Hepatocyte (in vitro differentiated cells): ENCODE data around the gene CCDC40. TPM values are rescaled to one million over a fixed set of nuclear protein-coding genes. Genes with fewer than 3 reads are reported as not detected.

Experiments used
- DNase-seq: peaks from one replicate; pipeline ENCODE4 v3.0.0-alpha.2; 2016; ENCODE audit warnings: low spot score
- H2AFZ ChIP-seq: fragments of 200-600 bp; sonication (generic); 2 replicates; pipeline ENCODE4 v1.6.0; 2016; ENCODE audit warnings: antibody characterized with exemption, mild to moderate bottlenecking
- H3K27ac ChIP-seq: fragments of 200-600 bp; sonication (generic); 2 replicates; pipeline ENCODE4 v1.5.1; 2016; ENCODE audit warnings: mild to moderate bottlenecking
- H3K27me3 ChIP-seq: fragments of 200-600 bp; sonication (generic); 2 replicates; pipeline ENCODE4 v1.6.1; 2016
- H3K36me3 ChIP-seq: fragments of 200-600 bp; sonication (generic); replicated peaks from 2 replicates; pipeline ENCODE4 v1.5.1; 2016; ENCODE audit warnings: low read depth; ENCODE audit not compliant: insufficient read depth
- H3K4me1 ChIP-seq: fragments of 200-600 bp; sonication (generic); 2 replicates; pipeline ENCODE4 v1.5.1; 2016; ENCODE audit warnings: mild to moderate bottlenecking, moderate library complexity; ENCODE audit not compliant: insufficient read depth
- H3K4me2 ChIP-seq: fragments of 200-600 bp; sonication (generic); 2 replicates; pipeline ENCODE4 v1.6.0; 2016
- H3K4me3 ChIP-seq: fragments of 200-600 bp; sonication (generic); 2 replicates; pipeline ENCODE4 v1.5.1; 2016; ENCODE audit warnings: mild to moderate bottlenecking
- H3K79me2 ChIP-seq: fragments of 200-600 bp; sonication (generic); 2 replicates; pipeline ENCODE4 v1.6.0; 2017; ENCODE audit warnings: mild to moderate bottlenecking
- H3K9me2 ChIP-seq: fragments of 200-600 bp; sonication (generic); replicated peaks from 2 replicates; pipeline ENCODE4 v1.6.0; 2017; ENCODE audit warnings: mild to moderate bottlenecking; ENCODE audit not compliant: insufficient read depth
- H3K9me3 ChIP-seq: fragments of 200-600 bp; sonication (generic); 2 replicates; pipeline ENCODE4 v1.5.1; 2016; ENCODE audit warnings: low read depth, mild to moderate bottlenecking
- H4K20me1 ChIP-seq: fragments of 200-600 bp; sonication (generic); 2 replicates; pipeline ENCODE4 v1.6.0; 2016; ENCODE audit warnings: mild to moderate bottlenecking; ENCODE audit not compliant: insufficient read depth, poor library complexity, severe bottlenecking
- CTCF ChIP-seq: fragments of 200-600 bp; sonication (generic); IDR thresholded peaks from 2 replicates; pipeline ENCODE4 v1.5.1; 2016; ENCODE audit warnings: antibody characterized with exemption, mild to moderate bottlenecking; ENCODE audit not compliant: poor library complexity
- EZH2 ChIP-seq: fragments of 200-600 bp; sonication (generic); IDR thresholded peaks from 2 replicates; pipeline ENCODE4 v1.6.1; 2016; ENCODE audit warnings: antibody characterized with exemption, mild to moderate bottlenecking, borderline replicate concordance
- EZH2phosphoT487 ChIP-seq: fragments of 200-600 bp; sonication (generic); IDR thresholded peaks from one replicate; pipeline ENCODE4 v1.6.1; 2018; ENCODE audit warnings: antibody characterized with exemption, mild to moderate bottlenecking, low read depth, moderate library complexity; ENCODE audit not compliant: unreplicated experiment, severe bottlenecking
- WGBS: methylation state at CpG from one replicate; pipeline ENCODE4 v1.1.6; 2016; ENCODE audit warnings: low lambda C conversion rate; ENCODE audit errors: missing lambda C conversion rate; 5-methylcytosine and 5-hydroxymethylcytosine counted together
- polyA plus RNA-seq: library from polyadenylated mRNA; unstranded; fragments of >200 nt; fragmentation: Nextera tagmentation; extraction: Ambion mirVana; gene quantifications from 2 replicates; pipeline ENCODE4 v1.2.1, GENCODE V29; 2016
- total RNA-seq: library from RNA; depleted of rRNA; stranded (reverse); fragments of >200 nt; gene quantifications from 2 replicates; pipeline ENCODE4 v1.2.3, GENCODE V29; 2014

Gene CCDC40
- total and polyA plus RNA-seq, 2 experiments from 2014 or later: 2.2 to 4.7 TPM

GRCh38 chr17:80111702-80112470 is 75.4 kb downstream of the CCDC40 start:
- peak; percentile 2 for DNase-seq
- no peaks in the 10 kb centered on the region for H3K9me3 ChIP-seq
- H3K4me3 ChIP-seq: no peak overlapping the region
- H3K27ac ChIP-seq: no peak overlapping the region
- H3K79me2 ChIP-seq: no peaks in the 10 kb centered on the region
- no peaks in the 10 kb centered on the region for H3K36me3 ChIP-seq
- no peak overlapping the region for H3K4me2 ChIP-seq
- TF ChIP-seq EZH2: no peak
- no peak for TF ChIP-seq CTCF
- TF ChIP-seq EZH2phosphoT487: no peak
- no peaks in the 10 kb centered on the region for H4K20me1 ChIP-seq
- no peak overlapping the region for H2AFZ ChIP-seq
- H3K27me3 ChIP-seq: no peaks in the 10 kb centered on the region
- no peaks in the 10 kb centered on the region for H3K9me2 ChIP-seq
- H3K4me1 ChIP-seq: no peaks in the 10 kb centered on the region
- 84% methylated on average over 24 of the region's 26 CpGs for WGBS

GRCh38 chr17:80112471-80113032 is 76.1 kb downstream of the CCDC40 start:
- Histone ChIP-seq H3K4me1 (no peaks in the 10 kb centered on the region), H3K79me2 (no peaks in the 10 kb centered on the region), H4K20me1 (no peaks in the 10 kb centered on the region), H3K9me2 (no peaks in the 10 kb centered on the region), H3K4me2 (no peak overlapping the region), H3K27me3 (no peaks in the 10 kb centered on the region), H3K27ac (no peak overlapping the region), H3K9me3 (no peaks in the 10 kb centered on the region), H3K36me3 (no peaks in the 10 kb centered on the region), H3K4me3 (no peak overlapping the region), H2AFZ (no peak overlapping the region)
- DNase-seq: no peak
- no peak for TF ChIP-seq EZH2
- TF ChIP-seq EZH2phosphoT487: no peak
- no peak for TF ChIP-seq CTCF
- 92% methylated on average over 18 of the region's 24 CpGs for WGBS

GRCh38 chr17:80113033-80113484 is 76.6 kb downstream of the CCDC40 start:
- H3K27me3 ChIP-seq: no peaks in the 10 kb centered on the region
- H4K20me1 ChIP-seq: no peaks in the 10 kb centered on the region
- no peak overlapping the region for H3K4me2 ChIP-seq
- no peak for DNase-seq
- 81% methylated on average over 20 of the region's 20 CpGs for WGBS
- H2AFZ ChIP-seq: no peak overlapping the region
- no peaks in the 10 kb centered on the region for H3K9me2 ChIP-seq
- H3K4me3 ChIP-seq: no peak overlapping the region
- H3K9me3 ChIP-seq: no peaks in the 10 kb centered on the region
- TF ChIP-seq EZH2: no peak
- TF ChIP-seq EZH2phosphoT487: no peak
- TF ChIP-seq CTCF: no peak
- no peaks in the 10 kb centered on the region for H3K36me3 ChIP-seq
- no peaks in the 10 kb centered on the region for H3K79me2 ChIP-seq
- H3K27ac ChIP-seq: no peak overlapping the region
- H3K4me1 ChIP-seq: no peaks in the 10 kb centered on the region
